Activated naive CD8-positive, alpha-beta T cell (primary cell): Measurements from ENCODE around the gene PDE8A.

Source experiments
- H3K27ac Mint-ChIP-seq: one replicate; pipeline ENCODE4 v1.8.0; 2021; ENCODE audit warnings: mixed read lengths
- H3K27me3 Mint-ChIP-seq: one replicate; pipeline ENCODE4 v1.8.0; 2021; ENCODE audit warnings: mixed read lengths
- H3K36me3 Mint-ChIP-seq: one replicate; pipeline ENCODE4 v1.8.0; 2021; ENCODE audit warnings: mixed read lengths
- H3K4me1 Mint-ChIP-seq: one replicate; pipeline ENCODE4 v1.8.0; 2021; ENCODE audit warnings: low read depth, mixed read lengths
- H3K4me3 Mint-ChIP-seq: one replicate; pipeline ENCODE4 v1.8.0; 2021; ENCODE audit warnings: mild to moderate bottlenecking, mixed read lengths
- H3K9me3 Mint-ChIP-seq: one replicate; pipeline ENCODE4 v1.8.0; 2021; ENCODE audit warnings: low read depth, mixed read lengths

The PDE8A gene

DNA sequence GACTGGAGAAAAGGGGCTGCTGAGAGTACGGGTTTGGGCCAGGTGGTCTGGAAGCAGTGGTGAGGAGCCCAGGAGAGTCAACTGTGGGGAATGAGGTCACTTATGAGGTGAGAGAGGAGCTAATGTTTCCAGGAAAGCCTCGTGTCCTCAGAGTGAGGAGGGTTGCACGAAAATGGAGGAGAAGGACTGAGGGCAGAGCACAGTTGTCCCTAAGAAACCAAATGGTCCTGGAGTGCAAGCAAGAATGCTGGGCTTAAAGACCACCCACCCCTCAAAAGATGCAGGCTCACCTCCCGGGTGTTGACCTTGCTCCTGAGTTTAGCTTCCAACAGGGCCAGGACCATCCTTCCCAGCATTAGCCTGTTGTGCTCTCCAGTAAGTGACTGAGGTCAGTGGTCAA lies 133.2 kb downstream of the PDE8A start:
- Mint-ChIP-seq H3K27me3 (no peaks in the 10 kb centered on the region), H3K9me3 (no peaks in the 10 kb centered on the region), H3K4me1 (peaks cover 7% of the 10 kb centered on the region), H3K4me3 (no peak overlapping the region), H3K36me3 (peaks cover 31% of the 10 kb centered on the region), H3K27ac (no peak overlapping the region)

DNA sequence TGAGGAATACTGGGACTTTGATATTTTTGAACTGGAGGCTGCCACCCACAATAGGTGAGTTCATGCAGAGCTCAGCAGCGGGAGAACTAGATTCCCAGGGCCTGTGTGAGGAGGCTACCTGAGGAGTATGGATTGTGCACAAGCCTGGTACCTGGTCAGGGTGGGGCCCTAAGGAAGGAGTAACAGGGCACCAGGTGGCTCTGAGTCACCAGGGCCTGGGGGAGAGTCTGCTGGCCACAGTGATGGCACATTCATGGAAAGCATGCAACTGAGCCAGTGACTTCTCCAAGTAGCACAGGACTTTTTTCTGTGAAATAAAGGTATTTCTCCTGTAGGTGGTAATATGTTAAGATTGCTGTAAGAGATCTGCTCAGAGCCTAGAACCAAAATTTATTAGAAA lies 134.4 kb downstream of the PDE8A start:
- Mint-ChIP-seq H3K4me3 (no peak overlapping the region), H3K4me1 (peaks cover 7% of the 10 kb centered on the region), H3K36me3 (peaks cover 36% of the 10 kb centered on the region), H3K9me3 (no peaks in the 10 kb centered on the region), H3K27ac (peak overlapping the region; percentile 22), H3K27me3 (no peaks in the 10 kb centered on the region)

- Mint-ChIP-seq H3K36me3 (peaks cover 34% of the 10 kb centered on the region), H3K27me3 (no peaks in the 10 kb centered on the region), H3K27ac (no peak overlapping the region), H3K4me1 (peaks cover 7% of the 10 kb centered on the region), H3K9me3 (no peaks in the 10 kb centered on the region), H3K4me3 (no peak overlapping the region)
These were observed 134.8 kb downstream of the PDE8A start for GRCh38 chr15:85116494-85116893.

DNA sequence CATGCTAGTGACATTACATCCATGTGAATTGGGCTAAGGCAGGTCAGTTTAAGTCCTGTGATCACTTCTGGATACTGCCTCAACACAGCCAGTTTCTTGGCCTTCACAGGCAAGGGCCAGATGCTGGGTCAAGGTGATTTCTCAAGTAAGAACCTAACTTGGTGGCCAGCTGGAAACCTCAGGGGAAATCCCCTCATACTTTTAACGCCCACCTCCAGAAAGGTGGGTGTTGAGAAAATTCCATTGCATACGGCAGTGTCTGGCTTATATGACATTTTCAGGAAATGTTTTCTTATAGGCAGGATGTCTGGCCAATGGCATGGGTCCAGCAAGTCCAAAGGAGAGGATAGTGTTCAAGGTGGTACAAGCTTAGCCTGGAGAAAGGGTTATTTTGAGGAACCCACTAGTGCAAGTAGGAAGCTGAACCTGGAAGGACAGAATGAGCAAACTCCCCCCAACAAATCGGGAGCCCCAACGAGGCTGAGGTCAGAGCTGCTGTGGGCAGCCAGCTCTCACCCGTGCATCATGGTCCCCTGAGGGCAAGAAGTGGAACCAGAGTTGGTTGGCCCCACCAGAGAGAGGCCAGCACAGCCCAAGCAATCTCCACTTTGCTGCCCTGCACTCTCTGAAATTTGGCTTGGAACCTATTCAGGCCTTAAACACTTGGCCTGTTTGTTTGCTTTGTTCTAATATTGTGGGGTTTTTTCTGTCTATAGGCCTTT lies 135.4 kb downstream of the PDE8A start:
- peaks cover 33% of the 10 kb centered on the region for H3K36me3 Mint-ChIP-seq
- no peaks in the 10 kb centered on the region for H3K9me3 Mint-ChIP-seq
- H3K4me1 Mint-ChIP-seq = peaks cover 7% of the 10 kb centered on the region
- H3K4me3 Mint-ChIP-seq = no peak overlapping the region
- H3K27ac Mint-ChIP-seq = no peak overlapping the region
- H3K27me3 Mint-ChIP-seq = no peaks in the 10 kb centered on the region

DNA sequence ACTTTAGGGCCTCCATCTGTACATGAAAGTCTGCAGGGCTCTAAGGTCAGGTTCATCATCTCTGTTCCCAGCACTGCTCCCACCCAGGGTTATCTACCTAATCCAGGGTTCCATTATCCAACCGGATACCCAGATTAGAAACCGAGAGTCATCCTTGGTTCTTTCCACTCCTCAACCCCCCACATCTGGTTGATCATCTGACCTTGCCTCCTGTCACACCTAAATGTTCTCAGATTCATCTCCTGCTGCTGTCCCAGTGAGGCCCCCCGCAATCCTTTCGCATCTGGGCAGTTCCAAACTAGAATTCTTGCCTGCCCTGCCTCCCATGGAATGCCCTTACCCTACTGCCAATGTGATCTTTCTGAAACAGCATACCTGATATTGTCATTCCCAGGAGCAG lies 136.5 kb downstream of the PDE8A start:
- no peaks in the 10 kb centered on the region for H3K9me3 Mint-ChIP-seq
- H3K27ac Mint-ChIP-seq = peak overlapping the region; percentile 2
- H3K4me1 Mint-ChIP-seq = peaks cover 7% of the 10 kb centered on the region
- peaks cover 37% of the 10 kb centered on the region for H3K36me3 Mint-ChIP-seq
- no peaks in the 10 kb centered on the region for H3K27me3 Mint-ChIP-seq
- H3K4me3 Mint-ChIP-seq = no peak overlapping the region

DNA sequence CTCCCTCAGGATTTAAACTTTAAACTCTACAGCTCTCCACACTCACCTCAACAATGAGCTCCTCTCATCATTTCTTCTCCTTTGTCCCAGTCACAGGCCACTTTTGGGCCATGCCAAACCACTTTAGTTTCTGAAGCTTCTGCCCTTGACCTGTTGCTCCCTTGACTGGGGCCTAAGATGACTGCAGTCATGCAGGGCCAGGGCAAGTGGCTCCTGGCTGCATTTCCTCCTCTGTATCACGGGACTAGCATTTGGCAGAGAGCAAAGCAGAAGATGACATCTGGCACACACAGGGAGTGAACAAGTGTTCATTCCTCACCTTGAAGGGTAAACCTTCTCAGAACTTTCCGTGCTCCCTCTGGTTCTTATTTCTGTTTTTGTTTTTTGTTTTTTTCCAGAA lies 136.9 kb downstream of the PDE8A start:
- no peaks in the 10 kb centered on the region for H3K27me3 Mint-ChIP-seq
- H3K27ac Mint-ChIP-seq = peak overlapping the region; percentile 2
- H3K4me3 Mint-ChIP-seq = no peak overlapping the region
- no peaks in the 10 kb centered on the region for H3K9me3 Mint-ChIP-seq
- H3K4me1 Mint-ChIP-seq = peaks cover 7% of the 10 kb centered on the region
- H3K36me3 Mint-ChIP-seq = peaks cover 36% of the 10 kb centered on the region

- Mint-ChIP-seq H3K27ac (no peak overlapping the region), H3K9me3 (no peaks in the 10 kb centered on the region), H3K27me3 (no peaks in the 10 kb centered on the region), H3K4me3 (no peak overlapping the region), H3K36me3 (peaks cover 41% of the 10 kb centered on the region), H3K4me1 (peaks cover 7% of the 10 kb centered on the region)
These were observed 138.9 kb downstream of the PDE8A start for GRCh38 chr15:85120351-85121113.

DNA sequence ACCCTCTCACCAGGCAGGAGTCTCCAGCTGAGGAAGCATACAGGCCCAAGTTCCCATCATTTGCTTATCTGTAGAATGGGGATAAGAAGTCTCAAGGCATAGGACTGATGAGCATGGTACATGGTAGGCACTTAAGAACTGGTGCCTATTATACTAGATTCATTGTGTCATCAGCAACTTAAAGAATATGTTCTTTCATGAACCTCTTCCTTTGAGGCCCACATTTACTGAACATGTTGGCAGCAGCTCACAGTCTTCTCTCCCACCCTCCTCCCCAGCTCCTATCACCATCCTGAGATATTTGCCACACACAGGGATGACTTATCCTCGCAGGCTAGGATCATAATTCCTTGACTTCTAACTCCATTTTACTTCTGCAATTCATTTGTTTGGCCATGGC lies 142.5 kb downstream of the PDE8A start:
- Mint-ChIP-seq H3K4me1 (no peaks in the 10 kb centered on the region), H3K27me3 (no peaks in the 10 kb centered on the region), H3K4me3 (no peak overlapping the region), H3K36me3 (peaks cover 38% of the 10 kb centered on the region), H3K27ac (no peak overlapping the region), H3K9me3 (peaks cover 4% of the 10 kb centered on the region)

- H3K27ac Mint-ChIP-seq = no peak overlapping the region
- H3K27me3 Mint-ChIP-seq = no peaks in the 10 kb centered on the region
- H3K36me3 Mint-ChIP-seq = peaks cover 46% of the 10 kb centered on the region
- H3K4me3 Mint-ChIP-seq = no peak overlapping the region
- H3K9me3 Mint-ChIP-seq = peaks cover 4% of the 10 kb centered on the region
- H3K4me1 Mint-ChIP-seq = no peaks in the 10 kb centered on the region
These were observed 143.5 kb downstream of the PDE8A start for GRCh38 chr15:85125056-85125661.

GRCh38 chr15:85128621-85129020 lies 147.0 kb downstream of the PDE8A start:
- no peak overlapping the region for H3K27ac Mint-ChIP-seq
- H3K9me3 Mint-ChIP-seq = peaks cover 4% of the 10 kb centered on the region
- peaks cover 56% of the 10 kb centered on the region for H3K36me3 Mint-ChIP-seq
- no peaks in the 10 kb centered on the region for H3K4me1 Mint-ChIP-seq
- no peak overlapping the region for H3K4me3 Mint-ChIP-seq
- H3K27me3 Mint-ChIP-seq = no peaks in the 10 kb centered on the region

GRCh38 chr15:85129881-85130280 lies 148.2 kb downstream of the PDE8A start:
- Mint-ChIP-seq H3K4me1 (no peaks in the 10 kb centered on the region), H3K27ac (no peak overlapping the region), H3K36me3 (peaks cover 45% of the 10 kb centered on the region), H3K27me3 (no peaks in the 10 kb centered on the region), H3K9me3 (peaks cover 4% of the 10 kb centered on the region), H3K4me3 (no peak overlapping the region)

GRCh38 chr15:85131915-85132314 lies 150.3 kb downstream of the PDE8A start:
- Mint-ChIP-seq H3K4me1 (no peaks in the 10 kb centered on the region), H3K27me3 (no peaks in the 10 kb centered on the region), H3K4me3 (no peak overlapping the region), H3K36me3 (peaks cover 49% of the 10 kb centered on the region), H3K9me3 (peaks cover 4% of the 10 kb centered on the region), H3K27ac (no peak overlapping the region)

DNA sequence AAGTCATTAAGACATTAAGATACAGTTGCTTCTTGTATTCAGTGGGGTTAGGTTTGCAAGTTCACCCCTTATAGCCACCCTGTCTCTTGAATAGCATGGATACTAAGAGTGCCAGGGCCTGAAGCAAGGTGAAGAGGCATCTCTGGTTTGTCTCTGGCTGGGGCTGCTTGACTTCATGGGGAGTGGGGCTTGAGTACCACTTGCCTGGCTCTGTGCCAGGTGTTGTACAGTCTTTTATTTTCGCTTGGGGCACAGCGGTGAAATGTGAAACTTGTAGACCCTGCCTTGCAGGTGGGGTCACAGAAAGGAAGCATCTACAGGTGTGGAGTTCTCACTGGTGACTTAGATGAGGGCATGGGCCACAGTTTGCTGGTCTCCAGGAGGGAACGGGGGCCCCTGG lies 152.1 kb downstream of the PDE8A start:
- no peak overlapping the region for H3K27ac Mint-ChIP-seq
- H3K4me3 Mint-ChIP-seq = no peak overlapping the region
- H3K9me3 Mint-ChIP-seq = no peaks in the 10 kb centered on the region
- H3K27me3 Mint-ChIP-seq = no peaks in the 10 kb centered on the region
- H3K4me1 Mint-ChIP-seq = no peaks in the 10 kb centered on the region
- H3K36me3 Mint-ChIP-seq = peaks cover 39% of the 10 kb centered on the region

- H3K36me3 Mint-ChIP-seq = peaks cover 22% of the 10 kb centered on the region
- no peak overlapping the region for H3K27ac Mint-ChIP-seq
- H3K27me3 Mint-ChIP-seq = no peaks in the 10 kb centered on the region
- no peaks in the 10 kb centered on the region for H3K4me1 Mint-ChIP-seq
- H3K4me3 Mint-ChIP-seq = no peak overlapping the region
- H3K9me3 Mint-ChIP-seq = no peaks in the 10 kb centered on the region
These were observed 156.0 kb downstream of the PDE8A start for GRCh38 chr15:85137489-85138168.

- no peaks in the 10 kb centered on the region for H3K4me1 Mint-ChIP-seq
- H3K27me3 Mint-ChIP-seq = no peaks in the 10 kb centered on the region
- no peak overlapping the region for H3K27ac Mint-ChIP-seq
- no peaks in the 10 kb centered on the region for H3K9me3 Mint-ChIP-seq
- H3K36me3 Mint-ChIP-seq = peaks cover 17% of the 10 kb centered on the region
- no peak overlapping the region for H3K4me3 Mint-ChIP-seq
These were observed 157.7 kb downstream of the PDE8A start for GRCh38 chr15:85139391-85139790.
